Measurements from ENCODE around the gene SLC16A1. TPM values are rescaled to one million over a fixed set of nuclear protein-coding genes. Genes with fewer than 3 reads are reported as not detected.

Gene SLC16A1
- total and polyA plus RNA-seq, 4 donors, result 28.3 to 87.3 (median 34.5) TPM

- TF ChIP-seq HNF4A (conservative IDR thresholded peaks at IDR 0.05), result no peak
- TF ChIP-seq REST (IDR thresholded peaks at IDR 0.05), result no peak
- TF ChIP-seq SP1 (IDR thresholded peaks at IDR 0.05), result no peak
- TF ChIP-seq JUND (IDR thresholded peaks at IDR 0.05), result no peak
- TF ChIP-seq FOXA2 (IDR thresholded peaks at IDR 0.05), result no peak
- TF ChIP-seq MAX (IDR thresholded peaks at IDR 0.05), result no peak
- no peak for TF ChIP-seq EGR1 (IDR thresholded peaks at IDR 0.05; ENCODE audit: low read depth in 2 of 2)
- no peak for TF ChIP-seq TAF1 (conservative IDR thresholded peaks at IDR 0.05)
- TF ChIP-seq CTCF (IDR thresholded peaks at IDR 0.05; ENCODE audit: low read depth, low read length, missing input control), result no peak
- no peak for TF ChIP-seq YY1 (IDR thresholded peaks at IDR 0.05)
- no peak for TF ChIP-seq GABPA (IDR thresholded peaks at IDR 0.05 in 1 of 2, conservative IDR thresholded peaks at IDR 0.05 in 1 of 2)
- no peak for TF ChIP-seq FOXA1 (IDR thresholded peaks at IDR 0.05)
- TF ChIP-seq HNF4G (IDR thresholded peaks at IDR 0.05), result no peak
- TF ChIP-seq RXRA (IDR thresholded peaks at IDR 0.05), result no peak
- TF ChIP-seq NR2F2 (IDR thresholded peaks at IDR 0.05), result no peak
- TF ChIP-seq RAD21 (IDR thresholded peaks at IDR 0.05), result no peak
- Histone ChIP-seq H3K9ac (ENCODE audit: low read depth in 1 of 2, low read length in 2 of 2) (no peak overlapping the region), H3K36me3 (ENCODE audit: control insufficient read depth in 4 of 4, insufficient read depth in 3 of 4, low read depth in 1 of 4, low read length in 3 of 4) (peaks cover 0 to 7% (median 6%) of the 10 kb centered on the region in 4 donors), H3K27ac (ENCODE audit: low read depth in 1 of 2, low read length in 2 of 2) (no peak overlapping the region), H3K9me3 (ENCODE audit: control insufficient read depth in 4 of 4, low read length in 3 of 4) (no peaks in the 10 kb centered on the region), H3K27me3 (ENCODE audit: control insufficient read depth in 4 of 4, insufficient read depth in 4 of 4, low read length in 3 of 4) (no peaks in the 10 kb centered on the region), H3K4me1 (ENCODE audit: control insufficient read depth in 4 of 4, insufficient read depth in 4 of 4, low read length in 3 of 4) (no peaks in the 10 kb centered on the region), H3K4me3 (ENCODE audit: low read depth in 1 of 3, low read length in 3 of 3) (no peak overlapping the region)
- 88% methylated on average over 1 of the region's 1 CpG for WGBS
- no peak for DNase-seq (ENCODE audit: low spot score)
Measured at GRCh38 chr1:112971006-112971405, 15.0 kb upstream of the SLC16A1 start.

GRCh38 chr1:112964347-112964746 lies 8.4 kb upstream of the SLC16A1 start:
- 95% methylated on average over 4 of the region's 4 CpGs for WGBS
- H3K4me3 ChIP-seq (ENCODE audit: low read depth in 1 of 3, low read length in 3 of 3), result no peak overlapping the region
- no peak for DNase-seq (ENCODE audit: low spot score)
- H3K27me3 ChIP-seq (ENCODE audit: control insufficient read depth in 4 of 4, insufficient read depth in 4 of 4, low read length in 3 of 4), result no peaks in the 10 kb centered on the region
- no peak for TF ChIP-seq ATF3 (IDR thresholded peaks at IDR 0.05)
- no peak overlapping the region for H3K9ac ChIP-seq (ENCODE audit: low read depth in 1 of 2, low read length in 2 of 2)
- H3K4me1 ChIP-seq (ENCODE audit: control insufficient read depth in 4 of 4, insufficient read depth in 4 of 4, low read length in 3 of 4), result no peaks in the 10 kb centered on the region
- no peak overlapping the region for H3K27ac ChIP-seq (ENCODE audit: low read depth in 1 of 2, low read length in 2 of 2)
- no peaks in the 10 kb centered on the region for H3K9me3 ChIP-seq (ENCODE audit: control insufficient read depth in 4 of 4, low read length in 3 of 4)
- peaks cover 0 to 10% (median 6%) of the 10 kb centered on the region in 4 donors for H3K36me3 ChIP-seq (ENCODE audit: control insufficient read depth in 4 of 4, insufficient read depth in 3 of 4, low read depth in 1 of 4, low read length in 3 of 4)
